GM12875 (cell line): ENCODE data around the gene DES.

Experiments used
- H3K4me3 ChIP-seq: one replicate; pipeline ENCODE4 v1.5.1; 2011; ENCODE audit warnings: low read depth, low read length, control low read depth
- CTCF ChIP-seq: IDR thresholded peaks from 2 replicates; pipeline ENCODE4 v1.5.1; 2011; ENCODE audit warnings: low read depth, mild to moderate bottlenecking, control low read depth, inconsistent platforms, low read length, moderate library complexity, borderline replicate concordance; ENCODE audit not compliant: insufficient read depth

DES gene

GRCh38 chr2:219418155-219419011 lies at the start of gene DES:
DES (plus strand) TSS chr2:219418377; CDS start chr2:219418463, 86 bp downstream.
- no peak within 1 kb of the TSS for H3K4me3 ChIP-seq
- no peak for TF ChIP-seq CTCF

GRCh38 chr2:219368690-219369191 lies 49.4 kb upstream of the DES start:
- H3K4me3 ChIP-seq = no peak overlapping the region

GRCh38 chr2:219369447-219369861 lies 48.7 kb upstream of the DES start:
- H3K4me3 ChIP-seq = no peak overlapping the region
- TF ChIP-seq CTCF = no peak

More at GRCh38 chr2:219368690-219369191, 49.4 kb upstream of the DES start:
- no peak for TF ChIP-seq CTCF

- H3K4me3 ChIP-seq = no peak overlapping the region
- TF ChIP-seq CTCF = no peak
Measured at GRCh38 chr2:219378163-219378851, 39.9 kb upstream of the DES start.

GRCh38 chr2:219380926-219381325 lies 37.3 kb upstream of the DES start:
- no peak overlapping the region for H3K4me3 ChIP-seq
- TF ChIP-seq CTCF = no peak

GRCh38 chr2:219381448-219381847 lies 36.7 kb upstream of the DES start:
- no peak for TF ChIP-seq CTCF
- H3K4me3 ChIP-seq = no peak overlapping the region
